Neural progenitor cell (in vitro differentiated cells): Measurements from ENCODE around the gene CHMP2B. TPM values are rescaled to one million over a fixed set of nuclear protein-coding genes. Genes with fewer than 3 reads are reported as not detected.

Source experiments
- DNase-seq: peaks from one replicate; pipeline ENCODE4 v3.0.0-alpha.2; 2016; ENCODE audit warnings: low spot score
- H2AFZ ChIP-seq: fragments of 200-600 bp; sonication (generic); replicated peaks from 2 replicates; pipeline ENCODE4 v1.6.1; 2016; ENCODE audit warnings: antibody characterized with exemption
- H3F3A ChIP-seq: fragments of 200-600 bp; sonication (generic); 2 replicates; pipeline ENCODE4 v1.6.1; 2016; ENCODE audit warnings: antibody characterized with exemption, low read depth
- H3K27ac ChIP-seq: fragments of 200-600 bp; sonication (generic); 2 replicates; pipeline ENCODE4 v1.5.1; 2016; ENCODE audit warnings: mild to moderate bottlenecking
- H3K27me3 ChIP-seq: fragments of 200-600 bp; sonication (generic); 2 replicates; pipeline ENCODE4 v1.6.1; 2016; ENCODE audit warnings: mild to moderate bottlenecking, moderate library complexity
- H3K36me3 ChIP-seq: fragments of 200-600 bp; sonication (generic); 2 replicates; pipeline ENCODE4 v1.5.1; 2016
- H3K4me1 ChIP-seq: fragments of 200-600 bp; sonication (generic); 2 replicates; pipeline ENCODE4 v1.6.1; 2016; ENCODE audit warnings: mixed run types
- H3K4me2 ChIP-seq: fragments of 200-600 bp; sonication (generic); 2 replicates; pipeline ENCODE4 v1.6.1; 2016
- H3K4me3 ChIP-seq: fragments of 200-600 bp; sonication (generic); 2 replicates; pipeline ENCODE4 v1.5.1; 2016
- H3K79me2 ChIP-seq: fragments of 200-600 bp; sonication (generic); 2 replicates; pipeline ENCODE4 v1.6.1; 2016; ENCODE audit warnings: low read depth
- H3K9ac ChIP-seq: fragments of 200-600 bp; sonication (generic); 2 replicates; pipeline ENCODE4 v1.6.1; 2016
- H3K9me3 ChIP-seq: fragments of 200-600 bp; sonication (generic); 2 replicates; pipeline ENCODE4 v1.5.1; 2016; ENCODE audit warnings: low read depth
- H4K20me1 ChIP-seq: fragments of 200-600 bp; sonication (generic); 2 replicates; pipeline ENCODE4 v1.6.1; 2016; ENCODE audit warnings: low read depth
- H3K27ac Mint-ChIP-seq: 3 replicates; pipeline ENCODE4 v1.8.0; 2021; ENCODE audit warnings: mixed read lengths
- H3K27me3 Mint-ChIP-seq: 2 replicates; pipeline ENCODE4 v1.8.0; 2022; ENCODE audit warnings: low read depth, mild to moderate bottlenecking, inconsistent platforms, moderate library complexity, mixed read lengths; ENCODE audit not compliant: insufficient read depth
- H3K36me3 Mint-ChIP-seq: 3 replicates; pipeline ENCODE4 v1.8.0; 2021; ENCODE audit warnings: mixed read lengths
- H3K4me1 Mint-ChIP-seq: 3 replicates; pipeline ENCODE4 v1.8.0; 2021; ENCODE audit warnings: mixed read lengths
- H3K4me3 Mint-ChIP-seq: 3 replicates; pipeline ENCODE4 v1.8.0; 2021; ENCODE audit warnings: mild to moderate bottlenecking, moderate library complexity, mixed read lengths
- H3K9me3 Mint-ChIP-seq: 3 replicates; pipeline ENCODE4 v1.8.0; 2020; ENCODE audit warnings: mixed read lengths
- CTCF ChIP-seq: fragments of 200-600 bp; sonication (generic); IDR thresholded peaks from 2 replicates; pipeline ENCODE4 v1.5.1; 2017; ENCODE audit warnings: antibody characterized with exemption, mild to moderate bottlenecking
- EZH2 ChIP-seq: fragments of 200-600 bp; sonication (generic); IDR thresholded peaks from 2 replicates; pipeline ENCODE4 v1.6.1; 2017; ENCODE audit warnings: antibody characterized with exemption, mild to moderate bottlenecking, moderate library complexity
- EZH2phosphoT487 ChIP-seq: fragments of 200-600 bp; sonication (generic); IDR thresholded peaks from 2 replicates; pipeline ENCODE4 v1.6.1; 2017; ENCODE audit warnings: antibody characterized with exemption
- total RNA-seq: library from RNA; depleted of rRNA; stranded (reverse); fragments of >200 nt; gene quantifications from 2 replicates; pipeline ENCODE4 v1.2.3, GENCODE V29; 2015; ENCODE audit warnings: low replicate concordance

CHMP2B gene
- total RNA-seq, 1 donor from 2014 or later = 62.4 TPM

- no peak for DNase-seq
- Histone ChIP-seq H3K79me2 (no peaks in the 10 kb centered on the region), H4K20me1 (no peaks in the 10 kb centered on the region), H3K36me3 (no peaks in the 10 kb centered on the region), H3K4me3 (no peak overlapping the region), H2AFZ (peak overlapping the region; percentile 44), H3F3A (peaks cover 4% of the 10 kb centered on the region), H3K4me1 (peaks cover 4% of the 10 kb centered on the region), H3K27me3 (no peaks in the 10 kb centered on the region), H3K9ac (no peak overlapping the region), H3K27ac (no peak overlapping the region), H3K9me3 (no peaks in the 10 kb centered on the region), H3K4me2 (no peak overlapping the region)
- Mint-ChIP-seq H3K4me3 (no peak overlapping the region), H3K27me3 (no peaks in the 10 kb centered on the region), H3K9me3 (no peaks in the 10 kb centered on the region), H3K4me1 (peaks cover 8% of the 10 kb centered on the region), H3K27ac (no peak overlapping the region), H3K36me3 (no peaks in the 10 kb centered on the region)
- TF ChIP-seq CTCF (no peak), EZH2phosphoT487 (no peak), EZH2 (no peak)
Measured at GRCh38 chr3:87267953-87268645, 41.0 kb downstream of the CHMP2B start.

- no peak overlapping the region for H3K4me2 ChIP-seq
- peak overlapping the region; percentile 78 for H2AFZ ChIP-seq
- TF ChIP-seq EZH2 (no peak), EZH2phosphoT487 (no peak), CTCF (no peak)
- H3F3A ChIP-seq = peaks cover 4% of the 10 kb centered on the region
- no peaks in the 10 kb centered on the region for H3K27me3 ChIP-seq
- H3K79me2 ChIP-seq = no peaks in the 10 kb centered on the region
- H3K4me1 ChIP-seq = peaks cover 4% of the 10 kb centered on the region
- no peaks in the 10 kb centered on the region for H3K27me3 Mint-ChIP-seq
- H3K27ac ChIP-seq = no peak overlapping the region
- no peak overlapping the region for H3K9ac ChIP-seq
- H4K20me1 ChIP-seq = no peaks in the 10 kb centered on the region
- no peaks in the 10 kb centered on the region for H3K9me3 ChIP-seq
- DNase-seq = no peak
- H3K4me1 Mint-ChIP-seq = peaks cover 8% of the 10 kb centered on the region
- H3K4me3 Mint-ChIP-seq = no peak overlapping the region
- H3K27ac Mint-ChIP-seq = no peak overlapping the region
- no peaks in the 10 kb centered on the region for H3K36me3 Mint-ChIP-seq
- no peaks in the 10 kb centered on the region for H3K36me3 ChIP-seq
- H3K4me3 ChIP-seq = no peak overlapping the region
- no peaks in the 10 kb centered on the region for H3K9me3 Mint-ChIP-seq
Measured at GRCh38 chr3:87268646-87269211, 41.6 kb downstream of the CHMP2B start.

- TF ChIP-seq EZH2 (no peak), EZH2phosphoT487 (no peak), CTCF (no peak)
- Histone ChIP-seq H2AFZ (peak overlapping the region; percentile 78), H3K27me3 (no peaks in the 10 kb centered on the region), H3K4me1 (peaks cover 4% of the 10 kb centered on the region), H3K4me2 (no peak overlapping the region), H3K79me2 (no peaks in the 10 kb centered on the region), H3K27ac (no peak overlapping the region), H3K4me3 (no peak overlapping the region), H3K9ac (no peak overlapping the region), H3K36me3 (no peaks in the 10 kb centered on the region), H4K20me1 (no peaks in the 10 kb centered on the region), H3F3A (peaks cover 2% of the 10 kb centered on the region), H3K9me3 (no peaks in the 10 kb centered on the region)
- Mint-ChIP-seq H3K36me3 (no peaks in the 10 kb centered on the region), H3K4me3 (no peak overlapping the region), H3K9me3 (no peaks in the 10 kb centered on the region), H3K27me3 (no peaks in the 10 kb centered on the region), H3K4me1 (peaks cover 8% of the 10 kb centered on the region), H3K27ac (no peak overlapping the region)
- no peak for DNase-seq
Measured at GRCh38 chr3:87269723-87270122, 42.6 kb downstream of the CHMP2B start.
